ENCODE data around the gene OBSL1. TPM values are rescaled to one million over a fixed set of nuclear protein-coding genes. Genes with fewer than 3 reads are reported as not detected.
A peak's percentile ranks its signal among the peaks of the same experiment; 100 is the strongest.

Gene OBSL1
- polyA plus RNA-seq, 4 donors, result 4.5 to 97.4 (median 15.4) TPM

- H3K9me3 ChIP-seq (ENCODE audit: control insufficient read depth in 2 of 2, insufficient read depth in 1 of 2, low read depth in 1 of 2, low read length in 1 of 2), result no peaks in the 10 kb centered on the region
- no peak overlapping the region for H3K27ac ChIP-seq (ENCODE audit: low read depth in 1 of 3, low read length in 2 of 3)
- DNase-seq (no peak), FAIRE-seq (no peak)
- WGBS, 3 donors, result 90 to 93% (median 92%) methylated on average over 20 of the region's 20 CpGs
- H3K27me3 ChIP-seq (ENCODE audit: control insufficient read depth in 3 of 3, insufficient read depth in 3 of 3, low read length in 3 of 3), result peaks cover 0 to 3% (median 0%) of the 10 kb centered on the region in 3 donors
- H3K4me3 ChIP-seq (ENCODE audit: low read depth in 1 of 3, low read length in 3 of 3), result no peak overlapping the region
- H3K4me1 ChIP-seq (ENCODE audit: control insufficient read depth in 3 of 3, insufficient read depth in 2 of 3, low read depth in 1 of 3, low read length in 2 of 3), result no peaks in the 10 kb centered on the region
- H3K36me3 ChIP-seq (ENCODE audit: control insufficient read depth in 3 of 3, insufficient read depth in 2 of 3, low read depth in 1 of 3, low read length in 3 of 3), result peaks cover 0 to 65% (median 0%) of the 10 kb centered on the region in 3 donors
Observed at GRCh38 chr2:219559156-219559915, 12.0 kb downstream of the OBSL1 start.

GRCh38 chr2:219557791-219558785 lies 13.3 kb downstream of the OBSL1 start:
- peaks cover 0 to 54% (median 0%) of the 10 kb centered on the region in 3 donors for H3K36me3 ChIP-seq (ENCODE audit: control insufficient read depth in 3 of 3, insufficient read depth in 2 of 3, low read depth in 1 of 3, low read length in 3 of 3)
- 93 to 95% (median 93%) methylated on average over 23 to 25 of the region's 25 CpGs for WGBS, 3 donors
- FAIRE-seq (no peak), DNase-seq (no peak)
- no peak overlapping the region for H3K27ac ChIP-seq (ENCODE audit: low read depth in 1 of 3, low read length in 2 of 3)
- H3K27me3 ChIP-seq (ENCODE audit: control insufficient read depth in 3 of 3, insufficient read depth in 3 of 3, low read length in 3 of 3), result peaks cover 0 to 10% (median 0%) of the 10 kb centered on the region in 3 donors
- H3K4me1 ChIP-seq (ENCODE audit: control insufficient read depth in 3 of 3, insufficient read depth in 2 of 3, low read depth in 1 of 3, low read length in 2 of 3), result peaks cover 0 to 3% (median 0%) of the 10 kb centered on the region in 3 donors
- H3K9me3 ChIP-seq (ENCODE audit: control insufficient read depth in 2 of 2, insufficient read depth in 1 of 2, low read depth in 1 of 2, low read length in 1 of 2), result no peaks in the 10 kb centered on the region
- no peak overlapping the region for H3K4me3 ChIP-seq (ENCODE audit: low read depth in 1 of 3, low read length in 3 of 3)

- Histone ChIP-seq H3K4me1 (ENCODE audit: control insufficient read depth in 3 of 3, insufficient read depth in 2 of 3, low read depth in 1 of 3, low read length in 2 of 3) (peaks cover 0 to 6% (median 0%) of the 10 kb centered on the region in 3 donors), H3K9me3 (ENCODE audit: control insufficient read depth in 2 of 2, insufficient read depth in 1 of 2, low read depth in 1 of 2, low read length in 1 of 2) (no peaks in the 10 kb centered on the region), H3K36me3 (ENCODE audit: control insufficient read depth in 3 of 3, insufficient read depth in 2 of 3, low read depth in 1 of 3, low read length in 3 of 3) (peaks cover 0 to 46% (median 0%) of the 10 kb centered on the region in 3 donors), H3K27ac (ENCODE audit: low read depth in 1 of 3, low read length in 2 of 3) (no peak overlapping the region), H3K27me3 (ENCODE audit: control insufficient read depth in 3 of 3, insufficient read depth in 3 of 3, low read length in 3 of 3) (peaks cover 0 to 12% (median 0%) of the 10 kb centered on the region in 3 donors), H3K4me3 (ENCODE audit: low read depth in 1 of 3, low read length in 3 of 3) (no peak overlapping the region)
- WGBS, 3 donors, result 85 to 92% (median 85%) methylated on average over 21 of the region's 21 CpGs
- DNase-seq, result no peak
- no peak for FAIRE-seq
Observed at GRCh38 chr2:219557320-219557719, 14.0 kb downstream of the OBSL1 start.

- 92% methylated on average over 18 to 19 of the region's 19 CpGs for WGBS, 3 donors
- H3K4me1 ChIP-seq (ENCODE audit: control insufficient read depth in 3 of 3, insufficient read depth in 2 of 3, low read depth in 1 of 3, low read length in 2 of 3), result peaks cover 0 to 14% (median 0%) of the 10 kb centered on the region in 3 donors
- H3K27ac ChIP-seq (ENCODE audit: low read depth in 1 of 3, low read length in 2 of 3), result no peak overlapping the region
- DNase-seq (no peak), FAIRE-seq (no peak)
- no peaks in the 10 kb centered on the region for H3K9me3 ChIP-seq (ENCODE audit: control insufficient read depth in 2 of 2, insufficient read depth in 1 of 2, low read depth in 1 of 2, low read length in 1 of 2)
- H3K27me3 ChIP-seq (ENCODE audit: control insufficient read depth in 3 of 3, insufficient read depth in 3 of 3, low read length in 3 of 3), result peaks cover 0 to 19% (median 0%) of the 10 kb centered on the region in 3 donors
- peaks cover 0 to 37% (median 0%) of the 10 kb centered on the region in 3 donors for H3K36me3 ChIP-seq (ENCODE audit: control insufficient read depth in 3 of 3, insufficient read depth in 2 of 3, low read depth in 1 of 3, low read length in 3 of 3)
- no peak overlapping the region for H3K4me3 ChIP-seq (ENCODE audit: low read depth in 1 of 3, low read length in 3 of 3)
Observed at GRCh38 chr2:219556413-219556812, 14.9 kb downstream of the OBSL1 start.

GRCh38 chr2:219555956-219556355 lies 15.4 kb downstream of the OBSL1 start:
- Histone ChIP-seq H3K4me1 (ENCODE audit: control insufficient read depth in 3 of 3, insufficient read depth in 2 of 3, low read depth in 1 of 3, low read length in 2 of 3) (peaks cover 0 to 19% (median 0%) of the 10 kb centered on the region in 3 donors), H3K27me3 (ENCODE audit: control insufficient read depth in 3 of 3, insufficient read depth in 3 of 3, low read length in 3 of 3) (peaks cover 0 to 22% (median 0%) of the 10 kb centered on the region in 3 donors), H3K27ac (ENCODE audit: low read depth in 1 of 3, low read length in 2 of 3) (no peak overlapping the region), H3K4me3 (ENCODE audit: low read depth in 1 of 3, low read length in 3 of 3) (no peak overlapping the region), H3K36me3 (ENCODE audit: control insufficient read depth in 3 of 3, insufficient read depth in 2 of 3, low read depth in 1 of 3, low read length in 3 of 3) (peaks cover 0 to 34% (median 0%) of the 10 kb centered on the region in 3 donors), H3K9me3 (ENCODE audit: control insufficient read depth in 2 of 2, insufficient read depth in 1 of 2, low read depth in 1 of 2, low read length in 1 of 2) (no peaks in the 10 kb centered on the region)
- FAIRE-seq, result no peak
- no peak for DNase-seq
- 93 to 96% (median 93%) methylated on average over 20 of the region's 20 CpGs for WGBS, 3 donors

- 87 to 93% (median 92%) methylated on average over 14 to 15 of the region's 15 CpGs for whole genome bisulfite sequencing, 3 donors
- no peak for DNase-seq
- FAIRE-seq, result no peak
- peaks cover 0 to 29% (median 0%) of the 10 kb centered on the region in 3 donors for H3K27me3 ChIP-seq (ENCODE audit: control insufficient read depth in 3 of 3, insufficient read depth in 3 of 3, low read length in 3 of 3)
- no peak overlapping the region for H3K27ac ChIP-seq (ENCODE audit: low read depth in 1 of 3, low read length in 2 of 3)
- H3K9me3 ChIP-seq (ENCODE audit: control insufficient read depth in 2 of 2, insufficient read depth in 1 of 2, low read depth in 1 of 2, low read length in 1 of 2), result no peaks in the 10 kb centered on the region
- H3K4me3 ChIP-seq (ENCODE audit: low read depth in 1 of 3, low read length in 3 of 3), result no peak overlapping the region
- peaks cover 0 to 19% (median 0%) of the 10 kb centered on the region in 3 donors for H3K4me1 ChIP-seq (ENCODE audit: control insufficient read depth in 3 of 3, insufficient read depth in 2 of 3, low read depth in 1 of 3, low read length in 2 of 3)
- H3K36me3 ChIP-seq (ENCODE audit: control insufficient read depth in 3 of 3, insufficient read depth in 2 of 3, low read depth in 1 of 3, low read length in 3 of 3), result peaks cover 0 to 46% (median 3%) of the 10 kb centered on the region in 3 donors
Observed at GRCh38 chr2:219554350-219554749, 17.0 kb downstream of the OBSL1 start.

- Histone ChIP-seq H3K36me3 (ENCODE audit: control insufficient read depth in 3 of 3, insufficient read depth in 2 of 3, low read depth in 1 of 3, low read length in 3 of 3) (peaks cover 0 to 51% (median 3%) of the 10 kb centered on the region in 3 donors), H3K27ac (ENCODE audit: low read depth in 1 of 3, low read length in 2 of 3) (no peak overlapping the region), H3K4me1 (ENCODE audit: control insufficient read depth in 3 of 3, insufficient read depth in 2 of 3, low read depth in 1 of 3, low read length in 2 of 3) (peaks cover 0 to 19% (median 0%) of the 10 kb centered on the region in 3 donors), H3K9me3 (ENCODE audit: control insufficient read depth in 2 of 2, insufficient read depth in 1 of 2, low read depth in 1 of 2, low read length in 1 of 2) (no peaks in the 10 kb centered on the region), H3K4me3 (ENCODE audit: low read depth in 1 of 3, low read length in 3 of 3) (no peak overlapping the region), H3K27me3 (ENCODE audit: control insufficient read depth in 3 of 3, insufficient read depth in 3 of 3, low read length in 3 of 3) (peaks cover 0 to 29% (median 0%) of the 10 kb centered on the region in 3 donors)
- WGBS, 3 donors, result 80 to 82% (median 81%) methylated on average over 12 of the region's 12 CpGs
- no peak for FAIRE-seq
- DNase-seq, result no peak
Observed at GRCh38 chr2:219553463-219553963, 17.8 kb downstream of the OBSL1 start.

- Histone ChIP-seq H3K27ac (ENCODE audit: low read depth in 1 of 3, low read length in 2 of 3) (no peak overlapping the region), H3K4me3 (ENCODE audit: low read depth in 1 of 3, low read length in 3 of 3) (peak overlapping the region in 2 of 3 donors; percentile 40 to 55), H3K27me3 (ENCODE audit: control insufficient read depth in 3 of 3, insufficient read depth in 3 of 3, low read length in 3 of 3) (peaks cover 0 to 29% (median 0%) of the 10 kb centered on the region in 3 donors), H3K4me1 (ENCODE audit: control insufficient read depth in 3 of 3, insufficient read depth in 2 of 3, low read depth in 1 of 3, low read length in 2 of 3) (peaks cover 0 to 19% (median 0%) of the 10 kb centered on the region in 3 donors), H3K9me3 (ENCODE audit: control insufficient read depth in 2 of 2, insufficient read depth in 1 of 2, low read depth in 1 of 2, low read length in 1 of 2) (no peaks in the 10 kb centered on the region), H3K36me3 (ENCODE audit: control insufficient read depth in 3 of 3, insufficient read depth in 2 of 3, low read depth in 1 of 3, low read length in 3 of 3) (peaks cover 0 to 51% (median 3%) of the 10 kb centered on the region in 3 donors)
- FAIRE-seq (no peak), DNase-seq (no peak)
- 18 to 33% (median 28%) methylated on average over 7 of the region's 7 CpGs for WGBS, 3 donors
Observed at GRCh38 chr2:219553168-219553417, 18.2 kb downstream of the OBSL1 start.

Data from small intestine (tissue), 7 donors.